GM12872 (cell line): Measurements from ENCODE around the gene LRP8.

ENCODE experiments used
- TF ChIP-seq, protein P1 (sequence below): IDR thresholded peaks from 3 replicates; pipeline ENCODE4 v1.5.1; 2011; ENCODE audit warnings: low read depth, mild to moderate bottlenecking, low read length, moderate library complexity; ENCODE audit not compliant: insufficient read depth

The LRP8 gene

DNA sequence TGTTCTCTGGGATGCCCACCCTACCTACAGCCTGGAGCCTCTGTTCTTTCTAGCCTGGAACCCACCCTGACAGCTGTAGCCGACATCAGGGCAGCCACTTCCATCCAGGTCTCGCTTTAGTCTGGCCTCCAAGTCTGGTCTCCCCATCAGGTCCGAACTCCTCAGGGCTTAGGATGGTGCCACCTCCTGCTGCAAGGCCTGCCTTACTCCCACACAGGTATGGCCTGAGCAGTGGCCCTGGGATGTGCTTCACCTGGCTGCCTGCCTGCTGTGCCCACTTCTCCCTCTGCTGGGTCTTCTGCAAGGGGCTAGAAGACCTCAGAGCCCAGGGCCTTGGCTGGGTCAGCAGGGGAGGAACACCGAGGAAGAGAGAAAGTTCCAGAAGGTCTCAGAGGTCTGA, 53.8 kb downstream of the LRP8 start:
- TF ChIP-seq, protein P1, sequence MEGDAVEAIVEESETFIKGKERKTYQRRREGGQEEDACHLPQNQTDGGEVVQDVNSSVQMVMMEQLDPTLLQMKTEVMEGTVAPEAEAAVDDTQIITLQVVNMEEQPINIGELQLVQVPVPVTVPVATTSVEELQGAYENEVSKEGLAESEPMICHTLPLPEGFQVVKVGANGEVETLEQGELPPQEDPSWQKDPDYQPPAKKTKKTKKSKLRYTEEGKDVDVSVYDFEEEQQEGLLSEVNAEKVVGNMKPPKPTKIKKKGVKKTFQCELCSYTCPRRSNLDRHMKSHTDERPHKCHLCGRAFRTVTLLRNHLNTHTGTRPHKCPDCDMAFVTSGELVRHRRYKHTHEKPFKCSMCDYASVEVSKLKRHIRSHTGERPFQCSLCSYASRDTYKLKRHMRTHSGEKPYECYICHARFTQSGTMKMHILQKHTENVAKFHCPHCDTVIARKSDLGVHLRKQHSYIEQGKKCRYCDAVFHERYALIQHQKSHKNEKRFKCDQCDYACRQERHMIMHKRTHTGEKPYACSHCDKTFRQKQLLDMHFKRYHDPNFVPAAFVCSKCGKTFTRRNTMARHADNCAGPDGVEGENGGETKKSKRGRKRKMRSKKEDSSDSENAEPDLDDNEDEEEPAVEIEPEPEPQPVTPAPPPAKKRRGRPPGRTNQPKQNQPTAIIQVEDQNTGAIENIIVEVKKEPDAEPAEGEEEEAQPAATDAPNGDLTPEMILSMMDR: no peak

DNA sequence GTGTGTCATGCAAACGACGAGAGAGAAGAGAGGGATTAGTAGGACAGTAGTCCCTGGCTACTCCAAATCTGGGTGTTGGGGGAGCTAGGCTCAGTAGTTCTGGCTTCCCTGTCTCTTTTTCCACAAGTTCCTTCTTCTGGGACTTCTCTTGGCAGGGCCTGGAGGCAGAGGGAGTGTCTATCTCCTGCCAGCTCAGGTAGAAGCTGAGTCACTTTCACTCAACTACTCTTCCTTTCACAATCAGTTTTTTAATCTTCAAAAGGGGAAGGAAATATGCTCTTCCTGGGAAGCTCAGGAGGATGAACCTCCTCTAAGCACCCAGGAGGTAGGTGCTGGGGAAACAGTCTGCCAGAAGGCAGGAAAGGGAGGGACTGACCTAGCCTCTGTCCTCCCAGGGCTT, 54.3 kb downstream of the LRP8 start:
- TF ChIP-seq, protein P1: no peak

DNA sequence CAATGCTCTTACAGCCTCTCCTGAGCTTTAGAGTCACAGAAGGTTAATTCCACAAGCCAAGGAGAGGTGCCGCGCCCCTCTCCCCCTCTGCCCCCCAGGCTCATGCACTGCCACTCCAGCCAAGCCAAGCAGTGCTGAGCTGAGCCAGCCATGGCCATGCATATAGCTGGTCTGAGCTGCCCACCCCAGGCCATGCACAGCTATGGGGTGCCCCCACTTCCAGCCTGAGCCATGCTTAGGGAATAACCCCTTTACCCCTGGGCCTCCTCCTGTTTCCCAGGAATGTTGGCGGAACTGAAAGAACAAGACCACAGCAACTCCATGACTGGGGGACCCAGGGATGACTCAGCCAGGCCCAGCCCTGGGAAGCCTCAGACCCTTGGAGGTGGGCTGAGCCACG, 55.5 kb downstream of the LRP8 start:
- TF ChIP-seq, protein P1: no peak

DNA sequence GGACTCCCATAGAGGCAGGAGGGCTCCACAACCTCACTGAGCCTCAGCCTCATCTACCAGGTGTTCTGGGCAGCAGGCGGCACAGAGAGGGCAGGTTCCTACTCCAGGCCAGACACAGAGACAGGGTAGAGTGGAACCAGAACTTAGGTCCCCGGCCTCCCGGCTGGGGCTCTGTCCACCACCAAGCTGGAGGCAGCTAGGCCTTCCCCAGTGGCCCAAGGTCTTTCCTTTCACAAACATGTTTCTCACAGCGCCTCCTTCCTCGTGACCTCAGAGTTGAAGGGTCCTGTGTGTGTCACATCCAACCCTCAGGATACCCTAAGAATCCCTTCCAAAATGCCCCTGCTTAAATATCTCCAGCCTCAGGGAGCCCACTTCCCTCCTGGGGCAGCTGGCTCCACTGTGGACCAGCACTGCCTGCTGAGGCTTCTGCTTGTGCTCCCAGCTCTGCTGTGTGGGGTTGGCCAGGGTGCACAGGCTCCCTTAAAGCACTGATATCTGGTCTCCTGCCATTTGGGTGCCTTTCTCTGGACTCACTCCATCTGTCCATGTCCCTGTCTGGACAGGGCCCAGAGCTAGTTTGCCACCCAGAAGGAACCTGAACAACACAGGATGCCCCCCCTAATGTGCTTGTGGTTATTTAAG, 56.3 kb downstream of the LRP8 start:
- TF ChIP-seq, protein P1: no peak

DNA sequence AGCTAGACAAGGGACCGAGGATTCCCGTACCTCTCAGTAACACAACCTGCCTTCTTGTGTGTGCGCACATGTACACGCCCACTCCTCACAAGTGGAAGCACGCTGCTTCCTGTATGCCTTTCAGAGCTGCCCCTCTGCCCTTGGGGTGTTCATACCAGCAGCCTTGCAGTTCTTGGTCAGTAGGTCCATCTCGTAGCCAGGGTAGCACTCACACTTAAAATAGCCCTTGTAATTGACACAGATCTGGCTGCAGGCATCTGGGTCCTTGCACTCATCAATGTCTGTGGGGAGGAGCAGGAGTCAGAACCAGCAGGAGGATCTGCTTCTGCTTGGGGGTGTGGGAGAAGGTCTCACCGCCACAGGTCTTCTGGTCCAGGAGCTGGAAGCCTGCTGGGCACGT, 57.0 kb downstream of the LRP8 start:
- TF ChIP-seq, protein P1: no peak

DNA sequence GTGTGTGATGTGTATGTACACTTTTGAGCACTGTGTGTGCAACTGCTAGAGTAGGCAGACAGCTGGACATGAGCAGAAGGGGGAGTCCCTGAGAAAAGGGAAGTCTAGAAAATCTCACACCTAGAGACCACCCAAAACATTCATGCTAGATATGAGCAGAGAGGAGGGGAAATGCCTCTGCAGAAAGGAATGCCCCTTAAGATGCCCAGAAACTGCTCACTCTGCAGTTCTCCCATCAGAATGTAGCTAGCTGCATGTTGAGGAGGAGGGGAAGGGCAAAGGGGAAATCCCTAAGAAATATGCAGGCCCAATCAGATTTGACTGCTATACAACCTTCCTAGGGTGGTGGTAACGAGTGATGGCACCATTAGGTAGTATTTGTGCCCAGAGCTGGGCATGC, 57.8 kb downstream of the LRP8 start:
- TF ChIP-seq, protein P1: no peak

DNA sequence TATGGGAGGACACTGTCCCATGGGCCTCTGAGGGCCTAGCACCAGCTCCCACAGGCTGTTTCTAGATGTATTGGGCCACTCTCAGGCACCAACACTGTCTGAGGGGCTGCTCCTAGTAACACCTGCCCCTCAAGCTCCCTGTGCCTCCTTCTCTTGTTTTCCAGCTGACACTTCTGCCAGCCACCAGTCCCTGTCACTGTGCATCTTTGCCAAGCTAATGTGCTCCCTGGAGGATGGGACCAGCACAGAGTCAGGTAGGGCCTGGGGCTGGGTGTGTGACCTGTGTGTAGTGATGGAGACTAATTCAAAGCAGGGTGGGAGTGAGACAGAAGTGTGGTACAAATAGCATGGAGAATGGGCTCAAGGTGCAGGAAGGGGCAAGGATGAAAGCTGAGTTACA, 60.1 kb downstream of the LRP8 start:
- TF ChIP-seq, protein P1: no peak
